ENCODE data around the gene ARSG.
A peak's percentile ranks its signal among the peaks of the same experiment; 100 is the strongest.
"Not testable (repeated sequence)": the region's sequence is repeated elsewhere in the genome, so short reads cannot be mapped to it uniquely, and the experiment has no call there.

The ARSG gene

GRCh38 chr17:68304706-68305105 is 13.4 kb downstream of the ARSG start:
- DNase-seq (ENCODE audit: low read depth in 4 of 4, low spot score in 1 of 4) = no peak

GRCh38 chr17:68305142-68305541 is 13.8 kb downstream of the ARSG start:
- DNase-seq (ENCODE audit: low read depth in 4 of 4, low spot score in 1 of 4) = no peak

- no peak for DNase-seq (ENCODE audit: low read depth in 4 of 4, low spot score in 1 of 4)
Measured at GRCh38 chr17:68306819-68307218, 15.5 kb downstream of the ARSG start.

- no peak for DNase-seq (ENCODE audit: low read depth in 4 of 4, low spot score in 1 of 4)
Measured at GRCh38 chr17:68307443-68307842, 16.1 kb downstream of the ARSG start.

DNA sequence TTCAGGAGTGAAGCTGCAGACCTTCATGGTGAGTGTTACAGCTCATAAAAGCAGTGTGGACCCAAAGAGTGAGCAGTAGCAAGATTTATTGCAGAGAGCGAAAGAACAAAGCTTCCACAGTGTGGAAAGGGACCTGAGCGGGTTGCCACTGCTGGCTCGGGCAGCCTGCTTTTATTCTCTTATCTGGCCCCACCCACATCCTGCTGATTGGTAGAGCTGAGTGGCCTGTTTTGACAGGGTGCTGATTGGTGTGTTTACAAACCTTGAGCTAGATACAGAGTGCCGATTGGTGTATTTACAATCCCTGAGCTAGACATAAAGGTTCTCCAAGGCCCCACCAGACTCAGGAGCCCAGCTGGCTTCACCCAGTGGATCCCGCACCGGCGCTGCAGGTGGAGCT is 17.2 kb downstream of the ARSG start:
- DNase-seq (ENCODE audit: low read depth in 4 of 4, low spot score in 1 of 4) = not testable (repeated sequence)

GRCh38 chr17:68309066-68309670 is 17.9 kb downstream of the ARSG start:
- DNase-seq (ENCODE audit: low read depth in 4 of 4, low spot score in 1 of 4) = not testable (repeated sequence)

DNA sequence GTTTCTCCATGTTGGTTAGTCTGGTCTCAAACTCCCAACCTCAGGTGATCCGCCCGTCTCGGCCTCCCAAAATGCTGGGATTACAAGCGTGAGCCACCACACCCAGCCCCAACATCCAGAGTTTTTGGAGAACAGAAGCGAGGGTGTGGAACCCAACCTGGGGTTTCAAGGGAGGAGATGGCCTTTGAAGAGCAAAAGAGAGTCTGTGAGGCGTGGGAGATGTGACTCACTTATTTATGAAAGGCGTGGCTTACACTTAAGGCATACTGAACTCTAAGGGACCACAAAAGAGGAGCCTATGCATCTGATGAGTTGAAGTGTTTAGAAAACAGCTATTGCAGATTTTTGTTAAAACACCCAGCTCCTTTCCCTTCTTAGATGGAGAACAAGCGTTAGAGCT is 18.9 kb downstream of the ARSG start:
- peak in 1 of 4 experiments; percentile 10 for DNase-seq (ENCODE audit: low read depth in 4 of 4, low spot score in 1 of 4)

- no peak for DNase-seq (ENCODE audit: low read depth in 4 of 4, low spot score in 1 of 4)
Measured at GRCh38 chr17:68314916-68315535, 23.7 kb downstream of the ARSG start.

DNA sequence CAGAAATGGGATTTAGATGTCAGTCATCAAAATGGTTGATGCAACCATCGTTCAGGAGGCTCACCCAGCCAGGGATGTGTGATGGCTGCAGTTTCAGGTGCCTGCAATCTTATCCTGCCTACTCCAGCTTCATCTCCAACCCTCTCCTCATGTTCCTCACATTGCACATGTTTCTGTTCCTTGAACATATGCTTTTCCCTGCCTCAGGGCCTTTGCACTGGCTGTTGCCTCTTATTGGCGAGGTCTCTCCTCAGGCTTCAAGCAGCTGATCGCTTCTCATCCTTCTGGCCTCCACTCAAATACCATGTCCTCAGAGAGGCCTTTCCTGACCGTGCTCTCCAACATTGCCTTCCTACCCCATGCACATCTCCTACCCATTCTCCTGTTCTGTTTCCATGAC is 24.6 kb downstream of the ARSG start:
- no peak for DNase-seq (ENCODE audit: low read depth in 4 of 4, low spot score in 1 of 4)

GRCh38 chr17:68317458-68317857 is 26.2 kb downstream of the ARSG start:
- DNase-seq (ENCODE audit: low read depth in 4 of 4, low spot score in 1 of 4) = no peak

DNA sequence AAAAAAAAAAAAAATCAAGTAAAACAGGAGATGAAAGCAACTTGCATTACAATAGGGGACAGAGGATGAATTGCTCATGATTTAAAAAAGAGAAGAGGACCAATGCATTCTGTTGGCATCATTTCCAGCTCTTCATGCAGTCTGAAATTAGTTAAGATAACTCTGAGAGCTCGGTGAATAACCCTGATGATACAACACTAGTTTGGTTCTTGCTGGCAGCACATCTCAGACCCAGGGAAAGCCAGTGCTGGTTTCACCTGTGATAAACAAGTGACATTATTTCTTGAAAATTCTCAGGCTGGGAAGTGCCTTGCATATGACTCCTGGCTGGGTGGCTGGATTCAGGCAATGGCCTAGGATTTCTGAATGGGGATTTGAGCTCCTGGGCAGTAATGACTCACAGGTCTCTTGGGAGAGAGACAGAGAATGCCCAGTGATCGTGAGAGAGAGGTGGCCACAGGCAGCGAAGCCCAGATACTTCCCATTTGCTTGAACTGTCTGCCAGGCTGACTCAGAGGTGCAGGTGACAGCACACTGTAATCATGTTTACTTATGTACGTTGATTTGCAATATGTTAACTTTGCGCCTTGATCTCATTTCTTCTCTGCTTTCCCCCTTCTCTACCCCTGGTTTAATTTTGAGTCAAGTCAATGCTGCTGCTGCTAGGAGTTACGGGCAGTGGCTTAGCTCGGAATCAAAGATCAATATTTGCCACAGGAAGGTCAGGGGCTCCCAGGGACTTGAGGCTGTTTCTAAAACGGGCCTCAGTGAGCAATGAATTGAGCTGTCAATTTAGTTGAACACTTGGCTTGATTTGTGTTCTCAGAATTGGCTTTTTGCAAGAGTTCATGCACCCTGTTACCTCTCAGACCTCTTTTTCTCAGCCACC is 27.1 kb downstream of the ARSG start:
- no peak for DNase-seq (ENCODE audit: low read depth in 4 of 4, low spot score in 1 of 4)

DNA sequence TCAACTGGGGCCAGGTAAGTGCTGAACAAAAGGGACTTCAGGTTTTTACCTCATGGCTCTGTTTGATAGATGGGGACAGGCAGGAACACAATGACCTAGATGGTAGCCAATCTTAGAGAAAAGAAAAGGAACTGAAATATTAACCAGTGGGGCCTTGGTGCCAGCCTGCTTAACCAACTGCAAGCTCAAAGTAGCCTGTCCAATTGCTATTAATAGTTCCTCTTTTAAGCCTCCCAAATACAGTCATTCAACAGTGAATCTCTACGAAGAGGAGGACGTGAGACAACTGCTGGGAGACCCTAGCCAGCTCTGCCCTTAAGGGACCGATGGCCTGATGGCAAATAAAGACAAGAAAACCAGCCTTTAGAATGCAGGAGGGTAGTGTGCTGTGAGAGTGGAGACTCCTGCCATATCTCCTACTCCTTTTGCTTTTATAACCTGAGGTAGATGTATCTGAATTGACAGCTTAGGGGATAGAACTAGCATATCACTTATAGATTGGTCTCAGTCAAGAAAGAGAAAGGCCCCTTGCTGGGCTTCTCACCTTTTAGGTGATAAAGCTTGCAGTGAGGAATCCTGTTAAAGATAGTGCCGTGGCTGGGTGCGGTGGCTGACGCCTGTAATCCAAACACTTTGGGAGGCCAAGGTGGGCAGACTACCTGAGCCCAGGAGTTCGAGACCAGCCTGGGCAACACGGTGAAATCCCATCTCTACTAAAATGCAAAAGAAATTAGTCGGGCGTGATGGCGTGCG is 28.3 kb downstream of the ARSG start:
- DNase-seq (ENCODE audit: low read depth in 4 of 4, low spot score in 1 of 4) = no peak

DNA sequence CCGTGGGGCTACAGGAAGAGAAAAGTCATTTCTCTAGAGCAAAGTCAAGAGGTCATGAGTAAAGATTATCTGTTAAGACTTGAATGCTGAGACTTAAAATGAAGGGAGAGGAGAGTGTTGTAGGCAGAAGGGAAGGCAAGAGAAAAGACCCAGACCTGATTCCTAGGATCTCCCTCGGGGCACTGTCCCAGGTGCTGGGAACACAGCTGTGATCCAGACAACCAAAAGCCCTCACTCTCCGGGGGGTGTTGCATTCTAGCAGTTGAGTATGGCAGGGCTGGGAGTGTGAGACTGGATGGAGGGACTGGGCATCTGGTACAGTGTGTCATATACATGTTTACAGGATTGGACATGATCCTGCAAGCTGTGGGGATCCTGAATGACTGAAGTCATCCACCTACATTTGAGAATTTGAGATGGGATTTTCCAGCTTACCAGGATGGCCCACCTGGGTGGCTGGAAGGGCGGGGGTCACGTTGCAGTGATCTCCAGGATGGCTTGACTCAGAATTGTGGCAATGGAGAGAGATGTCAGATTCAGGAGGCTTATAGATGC is 29.1 kb downstream of the ARSG start:
- no peak for DNase-seq (ENCODE audit: low read depth in 4 of 4, low spot score in 1 of 4)

GRCh38 chr17:68320943-68321555 is 29.8 kb downstream of the ARSG start:
- no peak for DNase-seq (ENCODE audit: low read depth in 4 of 4, low spot score in 1 of 4)

GRCh38 chr17:68321556-68321954 is 30.3 kb downstream of the ARSG start:
- DNase-seq (ENCODE audit: low read depth in 4 of 4, low spot score in 1 of 4) = no peak

GRCh38 chr17:68322630-68323029 is 31.3 kb downstream of the ARSG start:
- no peak for DNase-seq (ENCODE audit: low read depth in 4 of 4, low spot score in 1 of 4)

DNA sequence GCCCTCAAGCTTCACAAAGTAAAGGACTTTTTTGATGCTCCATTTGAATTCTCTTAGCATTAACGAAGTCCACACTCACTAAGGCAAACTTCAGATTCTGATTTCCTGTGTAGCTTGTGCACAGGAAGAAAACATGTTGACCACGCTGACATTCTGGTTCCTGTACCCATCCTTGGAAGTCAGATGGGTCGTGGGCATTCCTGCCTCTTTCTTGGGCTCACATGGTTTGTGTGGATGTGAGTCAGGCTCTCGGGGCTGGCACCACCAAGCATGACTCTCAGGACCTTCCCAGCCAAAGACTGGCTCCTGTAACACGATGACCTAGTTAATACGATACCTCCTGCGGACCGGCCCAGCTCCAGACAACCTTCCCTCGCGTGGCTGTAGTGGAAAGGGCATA is 32.8 kb downstream of the ARSG start:
- DNase-seq (ENCODE audit: low read depth in 4 of 4, low spot score in 1 of 4) = no peak

GRCh38 chr17:68324654-68325336 is 33.5 kb downstream of the ARSG start:
- DNase-seq (ENCODE audit: low read depth in 4 of 4, low spot score in 1 of 4) = no peak

DNA sequence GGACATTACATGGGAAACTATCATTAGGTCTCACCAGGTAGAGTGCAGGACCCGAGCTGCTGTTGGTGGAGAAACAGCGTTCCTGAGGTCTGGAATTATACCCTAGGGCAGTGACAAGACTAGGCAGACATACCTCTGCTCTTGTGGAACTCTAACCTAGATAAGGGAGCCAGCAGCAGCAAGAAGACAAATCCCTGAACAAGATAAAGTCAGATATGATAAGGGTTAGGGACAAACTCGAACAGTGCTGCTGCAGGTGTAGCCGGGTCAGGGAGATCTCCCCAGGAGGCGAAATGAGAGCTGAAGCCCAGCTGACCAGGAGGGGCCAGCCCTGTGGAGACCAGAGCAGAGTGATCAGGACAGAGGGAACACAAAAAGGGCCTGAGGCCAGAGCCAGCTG is 34.7 kb downstream of the ARSG start:
- no peak for DNase-seq (ENCODE audit: low read depth in 4 of 4, low spot score in 1 of 4)

GRCh38 chr17:68326681-68327080 is 35.4 kb downstream of the ARSG start:
- no peak for DNase-seq (ENCODE audit: low read depth in 4 of 4, low spot score in 1 of 4)

Measured in stimulated activated CD4-positive, alpha-beta T cell treated with anti-CD3 and anti-CD28 coated beads, Interleukin-1b, Interleukin-23, amount 100 ng/mL, for 24 hours (primary cell).